ENCODE results near the gene PLXND1.
"Not testable (repeated sequence)": the region's sequence is repeated elsewhere in the genome, so short reads cannot be mapped to it uniquely, and the experiment has no call there.

Gene PLXND1

DNA sequence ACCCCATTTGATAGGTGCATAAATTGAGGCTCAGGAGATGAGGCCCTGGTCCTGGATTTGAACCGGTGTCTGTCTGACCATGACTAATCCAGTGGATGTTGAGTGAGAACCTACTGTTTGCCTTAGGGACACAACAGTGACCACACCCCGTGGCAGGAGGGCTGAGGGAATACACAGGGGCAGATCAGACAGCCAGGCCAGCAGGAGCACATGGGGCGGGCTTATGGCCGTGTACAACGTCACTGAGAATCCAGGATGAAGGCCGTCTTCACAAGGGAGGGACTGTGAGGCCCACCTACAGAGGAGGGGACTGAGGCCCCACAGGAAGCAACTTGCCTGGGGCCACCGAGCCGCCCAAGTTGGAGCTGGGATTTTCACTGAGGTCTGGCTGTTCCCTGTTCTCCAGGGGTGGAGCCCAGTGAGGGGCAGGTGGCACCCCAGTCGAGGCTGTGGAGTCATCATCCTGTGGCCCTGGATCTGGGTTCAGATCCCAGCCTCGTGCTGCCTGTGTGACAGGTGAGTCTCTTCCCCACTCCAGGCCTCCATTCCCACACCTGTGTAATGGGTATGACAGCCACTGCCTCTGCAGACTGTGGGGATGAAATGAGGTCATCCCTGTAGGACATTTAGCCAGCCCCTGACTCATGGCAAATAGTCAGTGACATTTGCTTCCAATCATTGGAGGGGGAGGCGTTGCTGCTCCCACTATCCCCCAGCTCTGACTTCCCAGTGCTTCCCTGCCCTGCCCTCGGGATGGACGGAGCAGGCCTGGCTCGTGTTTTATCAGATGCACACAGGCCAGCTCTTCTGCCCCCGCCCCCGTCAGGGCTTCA, 6.3 kb upstream of the PLXND1 start:
- no peak for DNase-seq (ENCODE audit: low read depth)

DNA sequence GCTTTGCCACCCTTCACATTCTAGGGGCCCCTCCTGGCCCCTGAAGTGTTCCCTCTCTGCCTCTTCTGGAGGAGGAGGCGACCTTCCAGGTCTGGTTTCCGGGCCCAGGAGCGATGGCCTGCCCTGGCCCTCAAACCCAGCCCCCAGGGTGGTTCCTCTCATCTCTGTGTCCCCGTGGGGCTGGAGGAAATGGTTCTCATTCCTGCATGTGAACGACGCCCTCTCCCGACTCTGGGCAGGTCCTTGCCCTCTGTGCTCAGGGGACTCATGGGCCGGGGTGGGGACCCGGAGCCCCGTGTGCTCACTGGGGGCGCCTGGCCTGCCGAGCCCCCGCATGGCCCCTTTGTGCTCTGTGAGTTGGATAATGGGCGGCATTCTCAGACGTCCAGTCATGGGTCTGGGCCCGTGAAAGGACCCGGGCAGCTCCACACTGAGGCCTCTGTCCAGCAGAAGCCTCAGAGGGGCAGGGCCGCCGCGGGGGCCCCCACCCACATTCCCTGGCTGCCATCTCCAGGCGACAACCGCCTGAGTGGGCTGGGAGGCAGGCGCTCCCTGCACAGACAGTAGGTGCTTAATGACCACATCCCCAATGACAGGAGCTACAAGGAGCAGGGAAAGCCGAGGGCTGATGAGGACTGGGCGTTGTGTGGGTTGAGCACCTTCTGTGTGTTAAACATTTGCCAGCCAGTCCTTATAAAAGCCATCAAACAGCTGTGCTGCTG, 5.5 kb upstream of the PLXND1 start:
- DNase-seq (ENCODE audit: low read depth): no peak

DNA sequence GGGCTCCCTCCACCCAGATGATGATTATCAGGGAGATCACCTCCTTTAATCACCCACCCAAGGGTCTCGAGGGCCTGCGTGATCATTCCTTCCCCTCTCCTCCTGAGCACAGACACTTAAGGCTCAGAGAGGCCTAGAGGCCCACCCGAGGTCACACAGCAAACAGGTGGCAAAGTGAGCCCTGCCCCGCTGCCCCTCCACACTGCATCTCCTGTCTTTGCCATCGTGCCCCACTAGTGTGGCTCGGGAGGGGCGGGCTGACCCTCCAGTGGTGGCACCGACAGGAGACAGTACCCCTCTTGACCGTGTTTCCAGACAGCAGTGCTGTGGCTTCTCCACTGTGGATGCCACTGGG, 4.9 kb upstream of the PLXND1 start:
- no peak for DNase-seq (ENCODE audit: low read depth)

DNA sequence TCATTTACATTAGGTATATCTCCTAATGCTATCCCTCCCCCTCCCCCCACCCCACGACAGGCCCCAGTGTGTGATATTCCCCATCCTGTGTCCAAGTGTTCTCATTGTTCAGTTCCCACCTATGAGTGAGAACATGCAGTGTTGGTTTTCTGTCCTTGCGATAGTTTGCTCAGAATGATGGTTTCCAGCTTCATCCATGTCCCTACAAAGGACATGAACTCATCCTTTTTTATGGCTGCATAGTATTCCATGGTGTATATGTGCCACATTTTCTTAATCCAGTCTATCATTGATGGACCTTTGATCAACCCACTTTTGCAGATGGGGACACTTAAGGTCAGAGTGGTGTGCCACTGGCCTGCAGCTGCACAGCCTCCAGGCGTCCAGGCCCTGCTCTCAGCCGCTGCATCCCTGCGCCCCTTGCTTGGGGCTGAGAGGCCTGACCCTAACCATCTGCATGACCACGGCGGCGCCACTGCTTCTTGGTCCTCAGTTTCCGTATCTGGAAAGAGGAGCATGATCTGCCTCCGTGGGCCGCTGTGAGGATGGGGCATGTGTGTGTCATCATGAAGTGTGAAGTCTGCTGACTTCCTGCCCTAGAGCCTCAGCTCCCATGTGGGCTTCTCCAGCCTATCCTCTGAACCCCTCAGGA, 4.4 kb upstream of the PLXND1 start:
- DNase-seq (ENCODE audit: low read depth): not testable (repeated sequence)

DNA sequence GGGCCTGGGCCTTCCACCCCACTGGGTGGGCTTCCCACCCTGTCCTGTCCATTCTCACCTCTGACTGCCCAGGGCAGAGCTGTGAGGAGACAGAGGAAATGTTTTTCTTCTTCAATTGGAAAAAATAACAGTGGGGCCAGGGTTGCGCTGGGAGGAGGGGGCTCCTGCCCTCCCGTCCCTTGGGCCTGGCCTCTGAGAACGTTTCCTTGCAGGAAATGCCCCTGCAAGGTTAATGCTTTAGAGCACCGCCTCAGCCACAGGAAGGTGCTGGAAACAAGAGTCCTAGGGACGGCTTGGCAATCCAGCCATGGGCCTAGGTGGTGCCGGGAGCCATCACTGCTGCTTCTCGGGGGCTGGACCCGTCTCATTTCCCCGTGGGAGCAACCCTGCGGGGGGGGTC, 3.8 kb upstream of the PLXND1 start:
- DNase-seq (ENCODE audit: low read depth): no peak

DNA sequence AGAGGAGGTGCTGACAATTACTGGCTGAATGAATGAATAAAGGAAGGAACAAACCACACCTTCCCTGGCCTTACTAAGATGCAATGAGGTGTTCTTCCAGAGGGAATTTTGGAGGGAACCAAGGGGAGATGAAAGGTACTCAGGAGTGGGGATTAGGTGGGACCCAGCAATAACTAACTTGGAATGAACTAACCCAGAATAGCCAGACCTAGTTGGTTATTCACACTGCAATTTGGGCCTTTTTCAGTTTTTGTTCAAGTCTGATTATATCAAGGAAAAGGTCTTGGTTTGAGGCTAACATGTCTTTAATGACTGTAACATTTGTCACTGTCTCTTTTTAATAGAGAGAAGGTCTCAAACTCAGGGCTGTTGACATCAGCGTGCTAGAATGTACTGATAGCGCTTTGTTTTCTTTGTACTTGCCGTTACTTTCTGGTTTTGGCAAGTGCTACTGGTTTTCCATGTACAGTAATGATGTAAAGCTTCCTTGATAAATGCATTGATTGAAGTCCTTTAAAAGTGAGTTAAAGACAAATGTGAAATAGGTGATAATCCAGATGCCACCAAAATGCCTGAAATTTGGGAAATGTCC, 3.2 kb upstream of the PLXND1 start:
- DNase-seq (ENCODE audit: low read depth): no peak

DNA sequence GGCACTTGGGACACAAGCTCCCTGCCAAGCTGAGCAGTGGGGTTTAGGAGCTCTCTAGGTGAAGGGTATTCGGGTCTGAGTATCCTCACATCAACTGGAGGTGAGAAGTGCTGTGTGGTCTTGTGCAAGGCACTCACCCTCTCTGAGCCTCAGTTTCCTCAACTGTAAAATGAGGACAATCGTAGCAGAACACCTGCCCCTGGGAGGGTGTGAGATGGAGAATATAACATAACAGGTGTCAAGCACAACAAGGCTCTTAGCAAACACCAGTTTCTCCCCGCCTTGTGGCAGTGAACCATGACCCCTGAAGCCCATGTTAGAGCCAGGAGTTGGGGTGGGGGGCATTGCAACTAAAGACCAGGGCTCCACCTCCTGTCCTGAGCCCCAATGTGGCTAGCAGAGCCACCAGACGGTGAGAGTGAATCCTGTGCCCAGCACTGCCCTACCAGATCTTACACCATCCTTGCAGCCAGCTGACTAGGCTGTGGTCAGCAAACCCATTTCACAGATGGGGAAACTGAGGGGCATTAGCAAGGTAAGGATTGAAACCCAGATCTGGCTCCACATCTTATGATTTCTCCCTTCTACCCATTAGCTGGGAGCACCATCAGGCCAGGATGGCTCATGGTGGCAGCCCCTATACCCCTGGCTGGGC, 2.6 kb upstream of the PLXND1 start:
- no peak for DNase-seq (ENCODE audit: low read depth)

DNA sequence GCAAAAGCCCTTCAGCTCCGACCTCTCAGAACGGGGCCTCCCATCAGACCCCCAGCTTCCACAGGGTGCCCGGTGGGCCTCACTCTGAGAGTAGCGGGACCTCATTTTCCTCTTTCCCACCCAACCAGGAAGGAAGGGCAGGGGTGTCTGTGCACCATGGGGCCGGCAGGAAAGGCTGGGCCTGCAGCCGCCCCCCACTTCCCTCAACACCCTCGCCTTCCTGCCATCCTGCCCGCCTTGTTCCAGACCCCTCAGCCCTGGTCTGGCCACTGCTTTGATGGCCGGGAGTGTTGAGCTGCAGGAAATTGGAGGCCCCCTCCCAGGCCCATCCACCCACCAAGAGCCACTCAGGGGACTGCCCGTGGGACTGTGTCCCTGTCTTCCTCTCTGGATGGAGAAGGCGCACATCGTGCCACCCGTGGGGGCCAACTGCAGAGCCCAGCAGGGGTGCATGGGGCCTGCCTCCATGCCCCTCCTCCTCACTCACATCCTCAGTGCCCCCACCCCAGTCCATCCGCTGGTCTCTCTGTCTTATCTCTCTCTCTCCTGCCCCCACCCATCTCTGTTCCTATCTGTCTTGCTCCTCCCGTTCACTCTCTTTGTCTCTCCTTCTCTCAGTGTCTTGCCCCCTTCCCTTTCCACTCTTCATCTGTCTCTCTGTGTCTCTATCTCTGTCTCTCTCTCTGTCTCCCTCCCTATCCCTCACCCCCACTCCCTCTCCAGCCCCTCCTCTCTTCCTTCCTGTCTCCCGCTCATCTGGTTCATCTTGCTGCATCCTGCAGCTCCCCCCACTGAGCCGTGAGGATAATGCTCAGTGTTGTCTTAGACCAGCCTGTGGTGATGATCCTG, 1.8 kb upstream of the PLXND1 start:
- no peak for DNase-seq (ENCODE audit: low read depth)

DNA sequence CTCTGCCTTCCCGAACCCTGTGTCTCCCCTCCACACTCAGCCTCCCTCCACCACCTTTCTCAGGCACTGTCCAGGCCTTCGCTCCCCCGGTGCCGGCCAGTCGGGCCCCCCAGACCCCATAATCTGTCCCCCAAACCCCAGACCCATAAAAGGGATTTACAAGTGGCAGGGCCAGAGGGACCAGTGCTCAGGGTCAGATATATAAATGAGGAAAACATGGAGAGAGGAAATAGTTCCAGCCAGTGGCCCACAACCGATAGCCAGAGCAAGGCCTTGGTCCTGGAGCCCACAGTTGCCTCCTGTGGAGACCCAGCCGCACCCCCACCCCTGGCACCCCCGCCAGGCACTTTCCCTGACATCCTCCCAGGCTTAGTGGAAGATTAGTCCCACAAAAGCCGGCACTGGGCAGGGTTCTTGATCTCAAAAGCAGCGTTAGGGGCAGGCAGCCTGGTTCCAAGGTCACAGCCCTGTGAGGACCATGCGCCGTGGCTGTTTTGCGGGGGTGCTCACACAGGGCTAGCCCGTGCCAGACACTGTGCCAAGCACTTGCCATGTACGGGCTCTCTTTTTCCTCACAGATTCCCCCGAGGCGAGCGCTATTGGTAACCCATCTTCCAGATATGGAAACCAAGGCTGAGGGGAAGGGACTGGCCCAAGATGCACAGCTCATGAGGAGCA, 1.1 kb upstream of the PLXND1 start:
- no peak for DNase-seq (ENCODE audit: low read depth)

DNA sequence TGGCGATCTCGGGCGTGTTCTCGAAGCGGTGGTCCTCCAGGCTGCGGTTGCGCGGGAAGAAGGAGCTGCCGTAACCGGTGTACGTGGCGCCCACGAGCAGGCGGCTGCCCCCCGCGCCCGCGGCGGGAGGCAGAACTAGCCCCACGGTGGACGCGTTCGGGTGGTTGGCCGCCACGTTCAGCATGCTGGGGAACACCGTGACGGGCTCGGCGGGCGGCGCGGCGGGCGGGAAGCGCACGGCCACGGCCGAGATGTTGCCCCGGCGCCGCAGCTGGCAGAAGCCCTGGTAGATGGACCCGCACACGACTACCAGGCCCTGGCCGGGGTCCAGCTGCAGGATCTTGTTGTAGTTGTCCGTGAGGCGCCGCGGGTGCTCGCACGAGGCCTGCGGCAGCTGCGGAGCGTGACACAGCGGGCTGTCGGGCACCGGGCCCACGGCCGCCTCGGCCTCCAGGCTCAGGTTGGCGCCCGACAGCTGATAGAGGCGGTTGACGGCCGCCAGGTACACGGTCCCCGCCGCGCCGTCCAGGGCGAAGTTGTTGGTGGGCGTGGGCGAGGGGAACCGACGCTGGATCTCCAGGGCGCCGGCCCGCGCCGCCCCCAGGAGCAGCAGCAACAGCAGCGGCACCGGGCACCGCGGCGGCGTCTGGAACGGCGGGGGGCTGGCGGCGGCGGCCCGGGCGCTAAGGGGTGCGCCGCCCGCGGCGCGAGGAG, 397 bp downstream of the PLXND1 start:
- no peak for DNase-seq (ENCODE audit: low read depth)

DNA sequence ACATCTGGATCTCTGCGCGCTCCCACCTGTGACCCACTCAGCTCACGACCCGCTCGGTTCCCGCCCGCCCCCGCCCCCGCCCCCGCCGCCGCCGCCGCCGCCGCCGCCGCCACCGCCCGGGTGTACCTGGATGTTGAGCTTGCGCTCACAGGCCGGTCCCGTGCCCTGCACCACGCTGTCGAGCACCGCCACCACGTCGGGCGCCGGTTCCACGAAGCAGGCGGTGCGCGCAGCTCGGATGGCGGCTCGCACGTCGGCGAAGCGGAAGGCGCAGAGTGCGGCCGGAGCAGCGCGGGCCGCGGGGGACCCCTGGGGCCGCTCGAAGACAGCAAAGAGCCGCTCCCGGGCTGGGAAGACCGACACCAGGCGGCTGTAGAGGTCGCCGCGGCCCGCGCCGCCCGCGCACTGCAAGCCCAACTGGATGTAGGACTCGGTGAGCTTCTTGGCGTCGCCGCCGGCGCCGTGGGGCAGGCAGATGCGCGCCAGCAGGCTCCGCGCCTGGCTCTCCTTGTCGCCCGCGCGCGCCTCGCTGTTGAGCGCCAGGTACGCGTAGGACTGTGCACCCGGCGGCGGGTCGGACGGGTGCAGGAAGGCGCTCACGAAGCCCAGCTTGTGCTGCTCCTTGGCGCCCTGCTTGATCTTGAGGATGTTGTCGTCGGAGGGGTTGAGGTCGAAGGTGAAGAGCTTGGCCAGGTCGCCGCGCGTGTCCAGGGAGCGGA, 1.1 kb downstream of the PLXND1 start:
- DNase-seq (ENCODE audit: low read depth): peak; percentile 17

DNA sequence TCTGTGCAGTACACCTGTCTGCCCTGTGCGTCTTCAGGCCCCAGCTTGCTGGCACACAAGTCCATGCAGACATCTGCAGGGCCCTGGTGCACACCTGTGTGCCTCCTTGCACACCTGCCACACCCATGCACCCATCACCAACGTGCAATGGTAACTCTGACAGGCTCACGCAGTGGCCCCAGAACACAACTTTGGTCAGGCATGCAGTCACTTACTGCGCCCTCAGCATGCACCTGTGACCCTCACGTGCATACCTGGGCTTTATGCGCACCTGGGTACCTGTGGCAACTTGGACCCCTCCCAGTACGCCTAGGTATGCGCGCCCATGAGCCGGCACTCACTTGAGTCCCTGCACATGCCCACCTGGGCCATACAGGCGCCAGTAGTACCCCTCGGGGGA, 1.7 kb downstream of the PLXND1 start:
- DNase-seq (ENCODE audit: low read depth): no peak

DNA sequence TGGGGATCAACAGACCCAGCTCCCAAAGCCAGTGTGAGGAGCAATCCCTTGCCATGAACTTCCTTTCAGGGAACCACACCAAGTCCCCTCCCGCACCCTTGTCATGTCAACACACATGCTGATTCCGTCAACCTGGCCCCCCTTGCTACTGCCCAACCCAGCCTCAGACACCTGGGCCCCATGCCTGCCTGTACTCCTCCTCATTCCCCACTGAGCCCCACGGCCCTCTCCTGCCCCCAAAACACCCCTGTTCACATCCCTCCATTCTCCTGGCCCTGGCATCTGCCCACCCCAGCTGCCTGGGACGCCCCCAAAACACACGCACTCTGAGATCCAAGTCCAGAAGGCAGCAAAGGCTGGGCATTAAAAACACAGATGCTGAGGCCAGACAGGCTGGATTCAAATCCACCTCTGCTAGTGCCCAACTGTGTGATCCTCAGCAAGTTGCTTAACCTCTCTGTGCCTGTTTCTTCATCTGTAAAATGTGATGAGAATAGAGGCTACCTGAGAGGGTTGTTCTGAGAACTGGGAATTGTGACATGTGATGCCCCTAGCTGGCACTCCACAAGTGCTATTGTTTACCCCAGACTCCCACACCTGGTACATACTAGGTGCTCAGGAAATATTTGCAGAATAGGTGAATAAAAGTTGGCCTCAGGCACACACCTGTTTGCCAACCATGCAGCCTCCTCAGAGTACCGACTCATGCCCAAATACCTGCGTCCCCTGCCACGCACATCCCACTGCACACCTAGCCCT, 2.3 kb downstream of the PLXND1 start:
- no peak for DNase-seq (ENCODE audit: low read depth)

DNA sequence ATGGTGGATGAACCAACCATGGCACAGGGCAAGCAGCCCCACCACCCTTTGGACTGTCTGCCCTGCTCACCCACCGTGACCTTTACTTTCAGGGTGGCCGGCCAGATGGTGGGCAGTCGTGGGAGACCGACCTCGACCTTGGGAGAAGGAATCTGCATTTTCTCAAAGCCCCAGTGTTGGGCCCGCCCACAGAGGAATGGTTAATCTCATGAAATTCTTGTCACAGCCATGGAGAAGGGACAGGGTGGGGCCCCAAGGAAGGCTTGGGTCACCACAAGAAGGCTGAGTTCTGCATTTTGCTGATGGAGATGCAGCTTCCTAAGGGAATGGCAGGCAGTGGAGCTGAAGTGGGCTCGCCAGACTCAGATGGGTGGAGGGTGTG, 2.9 kb downstream of the PLXND1 start:
- no peak for DNase-seq (ENCODE audit: low read depth)

DNA sequence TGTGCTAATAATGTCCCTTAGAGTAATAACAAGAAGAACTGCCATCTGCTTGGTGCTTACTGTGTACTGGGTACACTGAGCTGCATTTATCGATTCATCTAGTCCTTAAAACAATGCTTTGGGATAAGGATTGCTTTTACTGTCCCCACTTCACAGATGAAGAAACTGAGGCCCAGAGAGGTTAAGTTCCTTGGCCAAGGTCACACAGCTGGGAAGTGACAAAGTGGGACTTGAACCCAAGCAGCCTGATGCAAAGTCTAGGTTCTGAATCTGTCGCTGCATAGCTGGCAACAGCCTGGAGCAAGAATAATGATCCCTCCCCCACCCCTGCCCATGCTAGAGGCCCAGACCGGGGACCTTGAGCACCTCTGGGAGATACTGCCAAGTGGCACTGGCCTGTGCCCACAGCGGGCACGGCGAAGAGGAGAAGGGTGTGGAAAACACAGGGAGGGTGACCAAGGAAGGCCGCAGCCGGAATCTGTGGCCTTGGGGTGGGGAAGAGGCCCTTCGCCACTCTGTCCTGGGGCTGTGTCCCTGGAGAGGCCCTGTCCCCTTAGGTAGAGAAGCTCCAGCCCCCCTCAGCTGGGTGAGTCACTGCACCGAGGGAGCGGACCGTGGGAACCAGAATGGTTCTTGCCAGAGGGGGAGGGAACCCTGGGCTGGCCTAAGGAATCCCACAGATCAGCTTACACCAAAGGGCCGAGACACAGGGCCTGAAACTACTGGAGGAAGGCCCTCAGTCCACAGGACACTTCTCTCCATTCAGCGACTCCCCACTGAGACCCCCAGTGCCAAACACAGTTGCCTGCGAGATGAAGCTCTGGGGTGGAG, 3.5 kb downstream of the PLXND1 start:
- no peak for DNase-seq (ENCODE audit: low read depth)

DNA sequence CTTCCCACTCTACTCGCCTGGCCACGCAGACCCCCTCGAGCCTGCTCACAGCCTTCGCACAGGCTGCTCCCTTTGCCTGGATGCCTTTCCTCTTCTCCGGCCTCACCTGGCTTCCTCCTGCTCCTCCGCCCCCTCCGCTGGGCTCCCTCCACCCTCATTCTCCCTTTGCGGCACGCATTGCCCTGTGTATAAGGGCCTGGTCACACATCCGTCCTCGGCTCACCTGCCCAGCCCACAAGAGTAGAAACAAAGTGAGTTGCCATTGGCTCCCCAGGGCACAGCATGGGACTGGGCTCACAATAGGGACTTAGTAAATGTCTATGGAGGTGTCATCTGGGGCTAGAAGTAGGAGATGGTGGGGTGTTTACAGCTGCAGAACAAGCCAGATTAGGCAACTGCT, 4.2 kb downstream of the PLXND1 start:
- no peak for DNase-seq (ENCODE audit: low read depth)

DNA sequence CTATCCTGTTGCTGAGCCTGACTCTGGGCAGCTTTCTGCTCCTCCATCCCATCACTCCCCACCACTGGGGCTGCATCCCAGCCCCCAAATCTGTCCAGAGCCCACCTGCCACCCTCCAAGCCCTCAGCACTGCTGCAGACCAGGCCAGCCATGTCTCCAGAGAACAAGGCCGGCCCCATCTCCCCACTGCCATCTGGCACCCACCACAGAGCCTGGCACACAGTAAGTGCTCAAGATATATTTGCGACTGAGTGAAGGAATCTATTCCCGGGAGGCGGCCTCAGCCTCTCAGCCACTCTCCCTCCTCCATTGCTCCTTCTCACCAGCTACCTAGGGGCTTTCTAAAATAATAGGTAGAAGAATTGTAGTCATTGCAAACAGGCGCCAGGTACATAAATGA, 4.8 kb downstream of the PLXND1 start:
- DNase-seq (ENCODE audit: low read depth): no peak

DNA sequence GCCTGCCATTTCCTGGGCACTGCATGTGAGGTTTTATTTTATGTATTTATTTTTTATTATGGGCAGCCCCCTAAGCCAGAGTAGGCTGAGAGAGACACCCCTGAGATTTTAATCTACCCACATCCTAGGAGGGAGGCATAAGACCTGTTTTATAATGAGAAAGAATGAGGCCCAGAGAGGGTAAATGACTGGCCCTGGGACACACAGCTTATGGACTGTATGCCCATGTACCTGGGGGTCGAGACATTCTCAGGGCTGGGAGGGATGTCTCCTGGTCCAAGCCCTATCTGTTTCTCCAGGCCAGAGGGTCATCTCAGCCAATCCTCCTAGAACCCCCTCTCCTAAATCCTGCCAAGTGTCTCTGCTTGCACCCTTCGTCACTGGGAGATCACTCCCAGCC, 6.1 kb downstream of the PLXND1 start:
- no peak for DNase-seq (ENCODE audit: low read depth)

Data from stimulated activated CD4-positive, alpha-beta T cell treated with anti-CD3 and anti-CD28 coated beads, Interleukin-2, amount 100 ng/mL, for 4 hours (primary cell).